C4-2B (cell line): ENCODE results near the gene RALB.

ENCODE experiments used
- ZFX ChIP-seq: fragments of 450-650 bp; IDR thresholded peaks from 2 replicates; pipeline ENCODE4 v1.6.1; 2017
- TF ChIP-seq, protein P1 (sequence below): fragments of 450-650 bp; conservative IDR thresholded peaks from 2 replicates; pipeline ENCODE4 v1.5.1; 2017; ENCODE audit warnings: mild to moderate bottlenecking

GRCh38 chr2:120343100-120343432 is 90.4 kb downstream of the RALB start:
- TF ChIP-seq, protein P1, sequence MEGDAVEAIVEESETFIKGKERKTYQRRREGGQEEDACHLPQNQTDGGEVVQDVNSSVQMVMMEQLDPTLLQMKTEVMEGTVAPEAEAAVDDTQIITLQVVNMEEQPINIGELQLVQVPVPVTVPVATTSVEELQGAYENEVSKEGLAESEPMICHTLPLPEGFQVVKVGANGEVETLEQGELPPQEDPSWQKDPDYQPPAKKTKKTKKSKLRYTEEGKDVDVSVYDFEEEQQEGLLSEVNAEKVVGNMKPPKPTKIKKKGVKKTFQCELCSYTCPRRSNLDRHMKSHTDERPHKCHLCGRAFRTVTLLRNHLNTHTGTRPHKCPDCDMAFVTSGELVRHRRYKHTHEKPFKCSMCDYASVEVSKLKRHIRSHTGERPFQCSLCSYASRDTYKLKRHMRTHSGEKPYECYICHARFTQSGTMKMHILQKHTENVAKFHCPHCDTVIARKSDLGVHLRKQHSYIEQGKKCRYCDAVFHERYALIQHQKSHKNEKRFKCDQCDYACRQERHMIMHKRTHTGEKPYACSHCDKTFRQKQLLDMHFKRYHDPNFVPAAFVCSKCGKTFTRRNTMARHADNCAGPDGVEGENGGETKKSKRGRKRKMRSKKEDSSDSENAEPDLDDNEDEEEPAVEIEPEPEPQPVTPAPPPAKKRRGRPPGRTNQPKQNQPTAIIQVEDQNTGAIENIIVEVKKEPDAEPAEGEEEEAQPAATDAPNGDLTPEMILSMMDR = no peak
- no peak for TF ChIP-seq ZFX
